ELR (cell line): ENCODE results near the gene CDH23.

Experiments
- DNase-seq: peaks from one replicate; pipeline ENCODE4 v3.0.0-alpha.2; 2015; ENCODE audit warnings: low read depth

The CDH23 gene

GRCh38 chr10:71605263-71605962, 208.7 kb downstream of the CDH23 start:
- DNase-seq, result no peak

- no peak for DNase-seq
Measured at GRCh38 chr10:71606257-71607081, 209.7 kb downstream of the CDH23 start.

GRCh38 chr10:71607082-71607443, 210.3 kb downstream of the CDH23 start:
- DNase-seq, result no peak

GRCh38 chr10:71608819-71609768, 212.4 kb downstream of the CDH23 start:
- peak; percentile 70 for DNase-seq

GRCh38 chr10:71610651-71611050, 213.9 kb downstream of the CDH23 start:
- no peak for DNase-seq

GRCh38 chr10:71611131-71611530, 214.4 kb downstream of the CDH23 start:
- no peak for DNase-seq

GRCh38 chr10:71611709-71612422, 215.1 kb downstream of the CDH23 start:
- DNase-seq, result no peak

GRCh38 chr10:71613261-71613777, 216.6 kb downstream of the CDH23 start:
- DNase-seq, result no peak

- no peak for DNase-seq
Measured at GRCh38 chr10:71613877-71614276, 217.2 kb downstream of the CDH23 start.

GRCh38 chr10:71614946-71615345, 218.2 kb downstream of the CDH23 start:
- DNase-seq, result no peak

- DNase-seq, result no peak
Measured at GRCh38 chr10:71615538-71616329, 219.0 kb downstream of the CDH23 start.

GRCh38 chr10:71616817-71617654, 220.3 kb downstream of the CDH23 start:
- DNase-seq, result no peak

- DNase-seq, result no peak
Measured at GRCh38 chr10:71618176-71618575, 221.5 kb downstream of the CDH23 start.

- no peak for DNase-seq
Measured at GRCh38 chr10:71618598-71618997, 221.9 kb downstream of the CDH23 start.

- no peak for DNase-seq
Measured at GRCh38 chr10:71620642-71621041, 223.9 kb downstream of the CDH23 start.

- DNase-seq, result no peak
Measured at GRCh38 chr10:71621231-71622153, 224.8 kb downstream of the CDH23 start.

GRCh38 chr10:71622154-71622526, 225.4 kb downstream of the CDH23 start:
- peak; percentile 59 for DNase-seq

GRCh38 chr10:71622616-71623015, 225.9 kb downstream of the CDH23 start:
- no peak for DNase-seq
